ENCODE results near the gene TNF.

TNF gene

DNA sequence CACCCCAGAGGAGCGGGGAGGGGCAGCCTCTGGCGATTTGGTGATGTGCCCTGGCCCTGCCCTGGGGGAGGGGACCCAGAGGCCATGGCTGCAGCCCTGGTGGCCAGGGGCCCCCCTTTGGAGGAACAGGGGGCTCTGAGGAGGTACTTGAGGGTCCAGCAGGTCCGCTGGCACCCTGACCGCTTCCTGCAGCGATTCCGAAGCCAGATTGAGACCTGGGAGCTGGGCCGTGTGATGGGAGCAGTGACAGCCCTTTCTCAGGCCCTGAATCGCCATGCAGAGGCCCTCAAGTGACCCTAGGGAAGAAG is 17.1 kb upstream of the TNF start:
- Histone ChIP-seq H3K4me1 (ENCODE audit: insufficient read depth, low read length, poor library complexity, severe bottlenecking) (peaks cover 74% of the 10 kb centered on the region), H3K9me2 (replicated peaks; ENCODE audit: low read depth, low read length) (no peaks in the 10 kb centered on the region), H3K27me3 (ENCODE audit: insufficient read depth, low read length, poor library complexity, severe bottlenecking) (no peaks in the 10 kb centered on the region), H2AFZ (ENCODE audit: low read length) (no peak overlapping the region), H3K36me3 (ENCODE audit: insufficient read depth, low read length) (peaks cover 3% of the 10 kb centered on the region; the same call in 1 of the 2 replicates), H3K4me2 (ENCODE audit: low read depth, low read length, poor library complexity, severe bottlenecking) (peak overlapping the region; percentile 78), H3K9me3 (ENCODE audit: insufficient read depth, low read depth, low read length) (no peaks in the 10 kb centered on the region), H3K4me3 (ENCODE audit: low read length, poor library complexity, severe bottlenecking) (no peak overlapping the region), H4K20me1 (ENCODE audit: insufficient read depth, low read length, poor library complexity, severe bottlenecking) (no peaks in the 10 kb centered on the region), H3K9ac (ENCODE audit: low read depth, low read length, poor library complexity, severe bottlenecking) (peak overlapping the region; percentile 69), H3K79me2 (ENCODE audit: insufficient read depth, low read length) (peaks cover 29% of the 10 kb centered on the region; the same call in 1 of the 2 replicates), H3F3A (ENCODE audit: low read depth) (peaks cover 18% of the 10 kb centered on the region)
- no peak for TF ChIP-seq EZH2phosphoT487 (IDR thresholded peaks at IDR 0.05; ENCODE audit: borderline replicate concordance)
- no peak for TF ChIP-seq CTCF (conservative IDR thresholded peaks at IDR 0.05; ENCODE audit: low read length)

DNA sequence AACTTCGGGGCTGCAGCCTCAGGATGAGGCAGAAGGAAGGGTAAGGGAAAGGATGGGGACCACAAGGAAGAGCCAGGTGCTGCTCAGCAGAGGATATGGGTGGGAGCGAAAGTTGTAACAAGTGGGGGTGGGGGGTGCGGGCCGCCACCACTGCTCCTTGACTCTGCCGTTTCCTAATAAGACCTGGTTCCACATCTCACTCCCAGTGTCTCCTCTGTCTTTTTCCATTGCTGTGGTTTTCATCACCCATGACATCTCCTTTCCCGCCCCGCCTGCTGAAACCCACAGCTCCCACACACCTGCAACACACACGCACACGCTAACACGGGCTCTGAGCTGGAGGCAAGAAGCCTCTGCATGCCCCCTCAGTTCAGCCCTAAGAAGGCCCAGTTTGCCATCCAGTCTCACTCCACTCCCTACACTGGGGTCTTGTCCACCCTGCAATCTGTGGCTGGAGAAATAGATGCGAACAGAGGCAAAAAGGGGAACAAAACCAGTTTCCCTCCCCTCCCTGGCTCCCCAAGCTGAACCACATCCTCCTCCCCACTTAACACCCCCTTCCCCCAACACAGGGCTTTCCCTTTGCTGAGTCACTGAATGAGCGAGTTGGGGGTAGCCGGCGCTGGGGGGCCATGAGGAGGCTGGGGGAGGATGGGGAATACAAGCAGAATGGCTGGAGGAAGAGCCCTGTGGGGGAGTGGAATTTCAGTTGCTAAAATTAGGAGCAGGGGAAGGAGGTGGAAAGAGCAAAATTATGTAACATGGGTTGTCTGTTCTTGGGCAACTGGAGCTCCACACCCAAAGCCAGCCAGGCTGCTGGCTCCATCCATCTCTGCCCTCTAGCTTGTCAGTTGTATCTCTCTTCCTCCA is 16.5 kb upstream of the TNF start:
- peak overlapping the region; percentile 69 for H3K9ac ChIP-seq (ENCODE audit: low read depth, low read length, poor library complexity, severe bottlenecking)
- no peaks in the 10 kb centered on the region for H3K9me3 ChIP-seq (ENCODE audit: insufficient read depth, low read depth, low read length)
- H3K9me2 ChIP-seq (replicated peaks; ENCODE audit: low read depth, low read length), result no peaks in the 10 kb centered on the region
- H3K79me2 ChIP-seq (ENCODE audit: insufficient read depth, low read length), result peaks cover 29% of the 10 kb centered on the region; the same call in 1 of the 2 replicates
- H3K4me1 ChIP-seq (ENCODE audit: insufficient read depth, low read length, poor library complexity, severe bottlenecking), result peaks cover 80% of the 10 kb centered on the region
- H3K27me3 ChIP-seq (ENCODE audit: insufficient read depth, low read length, poor library complexity, severe bottlenecking), result no peaks in the 10 kb centered on the region
- H4K20me1 ChIP-seq (ENCODE audit: insufficient read depth, low read length, poor library complexity, severe bottlenecking), result no peaks in the 10 kb centered on the region
- TF ChIP-seq EZH2phosphoT487 (IDR thresholded peaks at IDR 0.05; ENCODE audit: borderline replicate concordance), result no peak
- no peak for TF ChIP-seq CTCF (conservative IDR thresholded peaks at IDR 0.05; ENCODE audit: low read length)
- H2AFZ ChIP-seq (ENCODE audit: low read length), result no peak overlapping the region
- H3K4me3 ChIP-seq (ENCODE audit: low read length, poor library complexity, severe bottlenecking), result peak overlapping the region; percentile 60
- peaks cover 3% of the 10 kb centered on the region; the same call in 1 of the 2 replicates for H3K36me3 ChIP-seq (ENCODE audit: insufficient read depth, low read length)
- H3K4me2 ChIP-seq (ENCODE audit: low read depth, low read length, poor library complexity, severe bottlenecking), result peak overlapping the region; percentile 78
- H3F3A ChIP-seq (ENCODE audit: low read depth), result peaks cover 18% of the 10 kb centered on the region

DNA sequence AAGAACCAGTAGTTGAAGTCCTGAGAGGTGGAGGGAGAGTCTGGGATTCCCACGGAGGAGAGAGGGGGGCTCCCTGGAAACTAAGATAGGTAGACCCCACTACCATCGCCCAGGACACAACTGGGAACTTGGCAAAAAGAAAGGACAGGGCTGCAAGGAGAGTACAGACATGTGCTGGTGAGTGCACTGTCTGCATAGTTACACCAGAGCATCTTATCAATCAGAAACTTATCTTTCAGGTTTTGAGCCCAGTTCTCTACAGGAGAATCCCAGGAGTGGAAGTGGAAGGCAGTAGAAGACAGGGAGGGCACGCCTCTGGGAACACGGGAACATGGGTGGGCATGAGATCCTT is 15.8 kb upstream of the TNF start:
- no peaks in the 10 kb centered on the region for H3K9me3 ChIP-seq (ENCODE audit: insufficient read depth, low read depth, low read length)
- no peaks in the 10 kb centered on the region for H3K9me2 ChIP-seq (replicated peaks; ENCODE audit: low read depth, low read length)
- H2AFZ ChIP-seq (ENCODE audit: low read length), result no peak overlapping the region
- peaks cover 15% of the 10 kb centered on the region for H3F3A ChIP-seq (ENCODE audit: low read depth)
- H3K36me3 ChIP-seq (ENCODE audit: insufficient read depth, low read length), result peaks cover 3% of the 10 kb centered on the region; the same call in 1 of the 2 replicates
- H3K4me1 ChIP-seq (ENCODE audit: insufficient read depth, low read length, poor library complexity, severe bottlenecking), result peaks cover 81% of the 10 kb centered on the region
- no peaks in the 10 kb centered on the region for H3K27me3 ChIP-seq (ENCODE audit: insufficient read depth, low read length, poor library complexity, severe bottlenecking)
- TF ChIP-seq EZH2phosphoT487 (IDR thresholded peaks at IDR 0.05; ENCODE audit: borderline replicate concordance) (no peak), CTCF (conservative IDR thresholded peaks at IDR 0.05; ENCODE audit: low read length) (no peak)
- H3K9ac ChIP-seq (ENCODE audit: low read depth, low read length, poor library complexity, severe bottlenecking), result peak overlapping the region; percentile 69
- peak overlapping the region; percentile 60 for H3K4me3 ChIP-seq (ENCODE audit: low read length, poor library complexity, severe bottlenecking)
- H4K20me1 ChIP-seq (ENCODE audit: insufficient read depth, low read length, poor library complexity, severe bottlenecking), result no peaks in the 10 kb centered on the region
- H3K79me2 ChIP-seq (ENCODE audit: insufficient read depth, low read length), result peaks cover 29% of the 10 kb centered on the region; the same call in 1 of the 2 replicates
- H3K4me2 ChIP-seq (ENCODE audit: low read depth, low read length, poor library complexity, severe bottlenecking), result peak overlapping the region; percentile 78

Data from Loucy (cell line).